ENCODE data around the gene MYH3. TPM values are rescaled to one million over a fixed set of nuclear protein-coding genes. Genes with fewer than 3 reads are reported as not detected.

The MYH3 gene
- total RNA-seq, 2 donors from 2014 or later: 1.7 to 2.0 TPM

DNA sequence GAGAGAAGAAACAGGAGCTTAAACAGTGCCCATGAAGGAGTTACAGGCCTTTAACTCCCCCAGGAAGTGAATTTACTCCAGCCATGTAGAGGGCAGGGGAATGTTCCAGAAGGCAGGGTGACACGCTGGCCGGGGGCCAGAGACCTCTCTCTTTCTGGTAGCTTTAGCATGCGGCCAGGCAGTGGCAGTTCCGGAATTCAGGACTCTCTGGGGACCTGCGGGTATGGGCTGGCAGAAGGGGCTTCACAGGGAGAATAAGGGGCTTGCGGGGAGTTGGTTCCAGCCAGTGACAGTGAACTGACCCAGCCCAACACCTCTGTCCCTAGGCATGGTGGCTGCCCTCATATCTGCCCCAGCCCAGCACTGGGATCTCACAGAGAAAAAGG is 40.0 kb downstream of the MYH3 start:
- 83 to 93% methylated on average over 1 to 6 of the region's 6 CpGs for WGBS, 2 experiments (ENCODE audit: insufficient coverage in 1 of 2, insufficient read length in 1 of 2)

DNA sequence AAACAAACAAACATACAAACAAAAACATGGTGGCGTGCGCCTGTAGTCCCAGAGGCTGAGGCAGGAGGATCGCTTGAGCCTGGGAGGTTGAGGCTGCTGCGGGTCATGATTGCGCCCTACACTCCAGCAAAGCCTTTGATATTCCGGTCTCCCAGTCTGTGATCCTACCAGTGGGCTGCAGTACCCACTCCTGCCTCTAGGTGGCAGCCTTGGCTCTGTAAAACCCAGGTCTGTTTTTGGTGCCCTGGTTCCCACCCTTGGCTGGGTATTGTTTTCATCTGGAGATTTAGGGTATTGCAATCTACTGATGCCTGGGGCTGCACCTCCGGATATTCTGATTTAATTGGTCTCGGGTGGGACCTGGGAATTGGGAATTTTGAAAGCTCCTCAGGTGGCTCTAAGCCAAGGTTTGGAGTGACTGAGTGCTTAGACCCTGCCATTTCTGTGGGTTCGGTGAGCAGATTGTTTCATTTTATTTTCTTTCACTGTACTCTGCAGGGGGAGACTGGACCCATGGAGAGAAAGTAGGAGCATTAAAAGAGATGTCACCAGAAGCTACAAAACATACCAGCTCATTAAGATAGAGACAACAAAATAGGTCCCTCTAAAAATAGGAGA is 40.5 kb downstream of the MYH3 start:
- Histone ChIP-seq H3K4me3 (ENCODE audit: low read length) (no peak overlapping the region), H3K36me3 (ENCODE audit: control insufficient read depth, insufficient read depth, low read length) (no peaks in the 10 kb centered on the region), H3K9me3 (ENCODE audit: control insufficient read depth, low read length) (no peaks in the 10 kb centered on the region), H3K4me1 (ENCODE audit: control insufficient read depth, insufficient read depth, low read length) (no peaks in the 10 kb centered on the region), H3K27me3 (ENCODE audit: control insufficient read depth, insufficient read depth, low read length, poor library complexity, severe bottlenecking) (no peaks in the 10 kb centered on the region), H3K27ac (ENCODE audit: low read depth, low read length) (no peak overlapping the region), H3K9ac (ENCODE audit: extremely low read depth, low read length, poor library complexity, severe bottlenecking) (no peak overlapping the region)
- TF ChIP-seq, protein P1, sequence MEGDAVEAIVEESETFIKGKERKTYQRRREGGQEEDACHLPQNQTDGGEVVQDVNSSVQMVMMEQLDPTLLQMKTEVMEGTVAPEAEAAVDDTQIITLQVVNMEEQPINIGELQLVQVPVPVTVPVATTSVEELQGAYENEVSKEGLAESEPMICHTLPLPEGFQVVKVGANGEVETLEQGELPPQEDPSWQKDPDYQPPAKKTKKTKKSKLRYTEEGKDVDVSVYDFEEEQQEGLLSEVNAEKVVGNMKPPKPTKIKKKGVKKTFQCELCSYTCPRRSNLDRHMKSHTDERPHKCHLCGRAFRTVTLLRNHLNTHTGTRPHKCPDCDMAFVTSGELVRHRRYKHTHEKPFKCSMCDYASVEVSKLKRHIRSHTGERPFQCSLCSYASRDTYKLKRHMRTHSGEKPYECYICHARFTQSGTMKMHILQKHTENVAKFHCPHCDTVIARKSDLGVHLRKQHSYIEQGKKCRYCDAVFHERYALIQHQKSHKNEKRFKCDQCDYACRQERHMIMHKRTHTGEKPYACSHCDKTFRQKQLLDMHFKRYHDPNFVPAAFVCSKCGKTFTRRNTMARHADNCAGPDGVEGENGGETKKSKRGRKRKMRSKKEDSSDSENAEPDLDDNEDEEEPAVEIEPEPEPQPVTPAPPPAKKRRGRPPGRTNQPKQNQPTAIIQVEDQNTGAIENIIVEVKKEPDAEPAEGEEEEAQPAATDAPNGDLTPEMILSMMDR (conservative IDR thresholded peaks at IDR 0.05): peak; percentile 99
- WGBS, 2 experiments (ENCODE audit: insufficient coverage in 1 of 2, insufficient read length in 1 of 2): 58 to 65% methylated on average over 6 to 9 of the region's 9 CpGs
- DNase-seq: peak; percentile 100
- Mint-ChIP-seq H3K27me3 (ENCODE audit: insufficient read depth) (no peaks in the 10 kb centered on the region), H3K27ac (peak overlapping the region; percentile 83), H3K9me3 (no peaks in the 10 kb centered on the region), H3K4me3 (no peak overlapping the region), H3K4me1 (peaks cover 4% of the 10 kb centered on the region), H3K36me3 (ENCODE audit: low read depth) (no peaks in the 10 kb centered on the region)

More for the DNA sequence above, 40.0 kb downstream of the MYH3 start:
- H3K27me3 Mint-ChIP-seq (ENCODE audit: insufficient read depth): no peaks in the 10 kb centered on the region
- H3K36me3 Mint-ChIP-seq (ENCODE audit: low read depth): no peaks in the 10 kb centered on the region
- no peak overlapping the region for H3K27ac Mint-ChIP-seq
- H3K4me3 Mint-ChIP-seq: no peak overlapping the region
- no peaks in the 10 kb centered on the region for H3K9me3 Mint-ChIP-seq
- Histone ChIP-seq H3K4me1 (ENCODE audit: control insufficient read depth, insufficient read depth, low read length) (no peaks in the 10 kb centered on the region), H3K27me3 (ENCODE audit: control insufficient read depth, insufficient read depth, low read length, poor library complexity, severe bottlenecking) (no peaks in the 10 kb centered on the region), H3K9ac (ENCODE audit: extremely low read depth, low read length, poor library complexity, severe bottlenecking) (no peak overlapping the region), H3K36me3 (ENCODE audit: control insufficient read depth, insufficient read depth, low read length) (no peaks in the 10 kb centered on the region), H3K9me3 (ENCODE audit: control insufficient read depth, low read length) (no peaks in the 10 kb centered on the region), H3K27ac (ENCODE audit: low read depth, low read length) (no peak overlapping the region), H3K4me3 (ENCODE audit: low read length) (no peak overlapping the region)
- DNase-seq: no peak
- TF ChIP-seq, protein P1 (conservative IDR thresholded peaks at IDR 0.05): no peak
- peaks cover 4% of the 10 kb centered on the region for H3K4me1 Mint-ChIP-seq

DNA sequence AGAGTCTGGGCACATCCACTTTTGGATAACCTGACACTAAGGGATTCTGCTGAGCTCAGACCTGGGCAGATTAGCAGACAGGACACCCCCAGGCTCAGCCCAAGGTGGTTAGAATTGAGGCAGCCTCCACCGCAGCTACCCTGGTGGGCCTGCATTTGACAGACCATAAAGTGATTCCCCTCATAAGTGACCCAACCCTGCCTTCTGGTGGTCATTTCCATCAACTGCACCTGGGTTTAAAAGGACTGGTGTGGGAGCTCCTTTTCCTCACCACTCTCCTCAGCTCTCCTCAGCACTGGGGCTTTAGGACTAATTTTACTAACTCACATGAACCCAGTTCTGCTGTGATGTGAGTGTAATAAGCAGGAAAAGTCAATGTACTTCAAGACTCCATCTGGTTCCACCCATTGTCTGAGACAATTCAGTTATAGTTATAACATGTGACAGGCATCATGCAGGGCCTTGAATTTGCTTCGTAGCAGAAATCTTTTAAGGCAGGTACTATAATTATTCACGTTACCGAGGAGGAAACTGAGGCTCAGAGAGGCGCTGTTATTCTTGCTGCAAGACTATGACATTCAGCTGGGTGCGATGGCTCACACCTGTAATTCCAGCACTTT is 42.5 kb downstream of the MYH3 start:
- Histone ChIP-seq H3K27me3 (ENCODE audit: control insufficient read depth, insufficient read depth, low read length, poor library complexity, severe bottlenecking) (no peaks in the 10 kb centered on the region), H3K9me3 (ENCODE audit: control insufficient read depth, low read length) (no peaks in the 10 kb centered on the region), H3K4me3 (ENCODE audit: low read length) (no peak overlapping the region), H3K4me1 (ENCODE audit: control insufficient read depth, insufficient read depth, low read length) (no peaks in the 10 kb centered on the region), H3K27ac (ENCODE audit: low read depth, low read length) (no peak overlapping the region), H3K9ac (ENCODE audit: extremely low read depth, low read length, poor library complexity, severe bottlenecking) (no peak overlapping the region), H3K36me3 (ENCODE audit: control insufficient read depth, insufficient read depth, low read length) (no peaks in the 10 kb centered on the region)
- TF ChIP-seq, protein P1 (conservative IDR thresholded peaks at IDR 0.05): peak; percentile 90
- Mint-ChIP-seq H3K4me3 (no peak overlapping the region), H3K9me3 (no peaks in the 10 kb centered on the region), H3K4me1 (peaks cover 4% of the 10 kb centered on the region), H3K36me3 (ENCODE audit: low read depth) (no peaks in the 10 kb centered on the region), H3K27ac (no peak overlapping the region), H3K27me3 (ENCODE audit: insufficient read depth) (no peaks in the 10 kb centered on the region)
- DNase-seq: peak; percentile 96
- WGBS, 2 experiments (ENCODE audit: insufficient coverage in 1 of 2, insufficient read length in 1 of 2): 78 to 92% methylated on average over 5 to 6 of the region's 6 CpGs
